GM19023 (cell line): Measurements from ENCODE around the gene BAD.

Experiments used
- ATAC-seq: cut with Tn5 transposase; IDR thresholded peaks from one replicate; pipeline ENCODE4 v1.9.1; 2021; ENCODE audit warnings: mild to moderate bottlenecking, moderate library complexity; ENCODE audit not compliant: unreplicated experiment

The BAD gene

GRCh38 chr11:64232967-64233315, 51.5 kb downstream of the BAD start:
- no peak for ATAC-seq

- no peak for ATAC-seq
Observed at GRCh38 chr11:64232182-64232966, 52.1 kb downstream of the BAD start.

GRCh38 chr11:64231546-64231945, 52.9 kb downstream of the BAD start:
- no peak for ATAC-seq

- no peak for ATAC-seq
Observed at GRCh38 chr11:64230985-64231365, 53.5 kb downstream of the BAD start.

GRCh38 chr11:64230171-64230984, 54.1 kb downstream of the BAD start, which contains the start of gene DNAJC4:
Gene DNAJC4 (plus strand): TSS chr11:64230548. CDS start chr11:64230855, 307 bp downstream.
- peak; percentile 44 for ATAC-seq

- ATAC-seq: no peak
Observed at GRCh38 chr11:64229744-64230170, 54.7 kb downstream of the BAD start.

GRCh38 chr11:64229090-64229743, 55.2 kb downstream of the BAD start:
- ATAC-seq: no peak

- ATAC-seq: no peak
Observed at GRCh38 chr11:64227405-64227956, 57.0 kb downstream of the BAD start.

GRCh38 chr11:64226507-64227051, 57.9 kb downstream of the BAD start:
- no peak for ATAC-seq

- ATAC-seq: peak; percentile 51
Observed at GRCh38 chr11:64225608-64226506, 58.6 kb downstream of the BAD start, which contains the start of the genes NUDT22 and TRPT1. Gene NUDT22 (plus strand): TSS chr11:64226274. CDS start chr11:64226653, 379 bp downstream. Gene TRPT1 (minus strand): TSS chr11:64226186. CDS start chr11:64225860, 326 bp downstream.

- no peak for ATAC-seq
Observed at GRCh38 chr11:64224891-64225607, 59.4 kb downstream of the BAD start.

GRCh38 chr11:64224151-64224890, 60.1 kb downstream of the BAD start:
- no peak for ATAC-seq

- ATAC-seq: no peak
Observed at GRCh38 chr11:64223001-64223651, 61.3 kb downstream of the BAD start.

GRCh38 chr11:64222651-64223000, 61.8 kb downstream of the BAD start:
- no peak for ATAC-seq

- no peak for ATAC-seq
Observed at GRCh38 chr11:64220798-64221197, 63.7 kb downstream of the BAD start.

GRCh38 chr11:64220271-64220670, 64.2 kb downstream of the BAD start:
- no peak for ATAC-seq
